ENCODE results near the gene GAPVD1. TPM values are rescaled to one million over a fixed set of nuclear protein-coding genes. Genes with fewer than 3 reads are reported as not detected.
A peak's percentile ranks its signal among the peaks of the same experiment; 100 is the strongest.
"Not testable (repeated sequence)": the region's sequence is repeated elsewhere in the genome, so short reads cannot be mapped to it uniquely, and the experiment has no call there.

GAPVD1 gene, protein sequence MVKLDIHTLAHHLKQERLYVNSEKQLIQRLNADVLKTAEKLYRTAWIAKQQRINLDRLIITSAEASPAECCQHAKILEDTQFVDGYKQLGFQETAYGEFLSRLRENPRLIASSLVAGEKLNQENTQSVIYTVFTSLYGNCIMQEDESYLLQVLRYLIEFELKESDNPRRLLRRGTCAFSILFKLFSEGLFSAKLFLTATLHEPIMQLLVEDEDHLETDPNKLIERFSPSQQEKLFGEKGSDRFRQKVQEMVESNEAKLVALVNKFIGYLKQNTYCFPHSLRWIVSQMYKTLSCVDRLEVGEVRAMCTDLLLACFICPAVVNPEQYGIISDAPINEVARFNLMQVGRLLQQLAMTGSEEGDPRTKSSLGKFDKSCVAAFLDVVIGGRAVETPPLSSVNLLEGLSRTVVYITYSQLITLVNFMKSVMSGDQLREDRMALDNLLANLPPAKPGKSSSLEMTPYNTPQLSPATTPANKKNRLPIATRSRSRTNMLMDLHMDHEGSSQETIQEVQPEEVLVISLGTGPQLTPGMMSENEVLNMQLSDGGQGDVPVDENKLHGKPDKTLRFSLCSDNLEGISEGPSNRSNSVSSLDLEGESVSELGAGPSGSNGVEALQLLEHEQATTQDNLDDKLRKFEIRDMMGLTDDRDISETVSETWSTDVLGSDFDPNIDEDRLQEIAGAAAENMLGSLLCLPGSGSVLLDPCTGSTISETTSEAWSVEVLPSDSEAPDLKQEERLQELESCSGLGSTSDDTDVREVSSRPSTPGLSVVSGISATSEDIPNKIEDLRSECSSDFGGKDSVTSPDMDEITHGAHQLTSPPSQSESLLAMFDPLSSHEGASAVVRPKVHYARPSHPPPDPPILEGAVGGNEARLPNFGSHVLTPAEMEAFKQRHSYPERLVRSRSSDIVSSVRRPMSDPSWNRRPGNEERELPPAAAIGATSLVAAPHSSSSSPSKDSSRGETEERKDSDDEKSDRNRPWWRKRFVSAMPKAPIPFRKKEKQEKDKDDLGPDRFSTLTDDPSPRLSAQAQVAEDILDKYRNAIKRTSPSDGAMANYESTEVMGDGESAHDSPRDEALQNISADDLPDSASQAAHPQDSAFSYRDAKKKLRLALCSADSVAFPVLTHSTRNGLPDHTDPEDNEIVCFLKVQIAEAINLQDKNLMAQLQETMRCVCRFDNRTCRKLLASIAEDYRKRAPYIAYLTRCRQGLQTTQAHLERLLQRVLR (N-terminal part only)
- 24.1 and 26.5 TPM in 2 replicates for polyA plus RNA-seq (2014; cell fraction: cytosol; rRNA removed)
- 15.0 and 37.0 TPM in 2 replicates for polyA plus RNA-seq (2014; cell fraction: nucleus; rRNA removed)

DNA sequence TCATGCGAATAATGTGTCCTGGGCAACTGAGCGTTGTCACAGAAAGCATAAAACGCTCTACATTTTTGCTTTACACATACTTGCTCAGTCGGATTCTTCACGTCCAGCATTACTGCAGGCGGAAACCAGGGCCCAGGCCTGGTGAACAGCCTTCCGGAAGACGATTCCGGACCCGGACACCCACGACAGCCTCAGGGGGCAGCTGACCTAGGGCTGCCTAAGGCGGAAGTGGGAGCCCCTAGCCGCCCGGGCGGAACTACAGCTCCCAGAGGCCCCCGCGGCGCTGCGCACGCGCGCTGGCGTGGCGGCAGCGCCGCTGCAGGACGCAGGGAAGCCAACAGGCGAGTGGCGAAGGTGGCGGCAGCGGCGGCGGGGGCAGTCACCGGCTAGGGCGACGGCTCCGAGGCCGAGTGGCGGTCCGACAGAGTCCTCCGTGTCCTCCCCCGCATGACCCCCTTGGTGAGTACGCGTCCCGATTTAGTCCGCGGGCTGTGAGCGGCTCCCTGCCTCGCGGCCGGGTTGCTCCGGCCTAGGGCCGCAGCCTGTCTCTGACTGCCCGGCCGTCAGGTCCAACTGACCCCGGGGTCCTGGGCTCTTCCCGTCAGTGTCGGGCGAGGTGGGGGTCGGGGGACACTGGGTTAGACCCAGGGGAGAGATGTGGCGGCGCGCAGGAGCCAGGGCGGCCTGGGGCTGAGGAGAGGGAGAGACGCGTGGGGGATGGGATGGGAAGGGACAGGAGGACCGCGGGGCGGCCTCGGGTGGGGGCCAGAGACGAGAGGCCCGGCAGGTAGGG lies at the start of gene GAPVD1:
Gene GAPVD1 (plus strand): TSS at position 326 of the 793 bp plus-strand sequence. CDS start 37,096 bp downstream, outside the sequence.
- peak; percentile 96 for DNase-seq (ENCODE audit: low spot score)

DNA sequence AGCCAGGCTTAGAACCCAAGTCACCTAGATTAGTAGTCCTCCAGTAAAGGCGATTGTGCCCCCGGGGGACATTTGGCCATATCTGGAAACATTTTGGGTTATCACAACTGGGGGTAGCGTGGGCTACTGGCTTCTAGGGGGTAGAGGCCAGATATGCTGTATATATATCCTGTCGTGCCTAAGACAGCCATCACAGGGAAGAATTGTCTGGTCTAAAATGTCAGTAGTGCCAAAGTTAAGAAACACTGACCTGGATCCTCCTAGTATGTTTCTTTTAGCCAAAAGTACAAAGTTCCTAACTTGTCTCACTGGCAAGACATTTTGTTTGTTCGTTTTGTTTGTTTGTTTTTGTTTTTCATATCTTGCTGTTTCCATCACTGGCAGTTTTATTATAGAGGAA lies 47.4 kb upstream of the GAPVD1 start:
- DNase-seq (ENCODE audit: low spot score) = no peak

DNA sequence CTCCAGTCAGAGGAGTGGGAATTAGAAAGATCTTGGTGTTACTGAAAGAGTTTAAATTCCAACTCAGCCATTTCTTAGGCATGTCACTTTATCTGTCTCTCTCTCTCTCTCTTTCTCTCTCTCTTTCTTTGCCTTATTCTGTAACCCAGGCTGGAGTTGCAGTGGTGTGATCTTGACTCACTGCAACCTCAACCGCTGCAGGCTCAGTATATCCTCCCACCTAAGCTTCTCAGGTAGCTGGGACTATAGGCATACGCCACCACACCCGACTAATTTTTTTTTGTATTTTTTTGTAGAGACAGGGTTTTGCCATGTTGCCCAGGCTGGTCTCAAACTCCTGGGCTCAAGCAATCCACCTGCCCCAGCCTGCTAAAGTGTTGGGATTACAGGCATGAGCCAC lies 43.0 kb upstream of the GAPVD1 start:
- no peak for DNase-seq (ENCODE audit: low spot score)

DNA sequence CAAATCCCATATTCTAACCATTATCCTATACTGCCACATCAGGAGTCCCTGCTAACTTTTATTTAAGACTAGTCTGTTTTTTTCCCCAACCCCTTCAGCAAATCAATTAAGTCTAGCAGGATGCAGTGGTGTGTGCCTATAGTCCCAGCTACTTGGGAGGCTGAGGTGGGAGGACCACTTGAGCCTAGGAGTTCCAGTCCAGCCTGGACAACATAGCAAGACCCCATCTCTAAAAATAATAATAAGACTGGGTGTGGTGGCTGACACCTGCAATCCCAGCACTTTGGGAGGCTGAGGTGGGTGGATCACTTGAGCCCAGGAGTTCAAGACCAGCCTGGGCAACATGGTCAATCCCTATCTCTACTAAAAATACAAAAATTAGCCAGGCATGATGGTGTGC lies 36.8 kb upstream of the GAPVD1 start:
- DNase-seq (ENCODE audit: low spot score) = not testable (repeated sequence)

DNA sequence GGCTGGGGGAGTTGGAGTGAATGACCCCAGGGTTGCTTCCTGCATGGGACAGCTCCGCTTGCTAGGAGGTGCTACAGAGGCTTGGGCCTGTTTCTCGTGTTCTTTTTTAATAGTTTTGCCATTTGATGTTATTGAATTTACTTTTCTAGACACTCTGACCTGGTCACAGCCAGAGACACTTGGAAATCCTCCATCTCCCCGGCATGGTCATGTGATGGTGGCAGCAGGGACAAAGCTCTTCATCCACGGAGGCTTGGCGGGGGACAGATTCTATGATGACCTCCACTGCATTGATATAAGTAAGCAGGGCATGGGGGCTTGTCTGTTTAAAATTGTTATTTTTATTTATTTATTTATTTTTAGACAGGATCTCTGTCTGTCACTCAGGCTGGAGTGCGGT lies 33.9 kb upstream of the GAPVD1 start:
- DNase-seq (ENCODE audit: low spot score) = no peak

DNA sequence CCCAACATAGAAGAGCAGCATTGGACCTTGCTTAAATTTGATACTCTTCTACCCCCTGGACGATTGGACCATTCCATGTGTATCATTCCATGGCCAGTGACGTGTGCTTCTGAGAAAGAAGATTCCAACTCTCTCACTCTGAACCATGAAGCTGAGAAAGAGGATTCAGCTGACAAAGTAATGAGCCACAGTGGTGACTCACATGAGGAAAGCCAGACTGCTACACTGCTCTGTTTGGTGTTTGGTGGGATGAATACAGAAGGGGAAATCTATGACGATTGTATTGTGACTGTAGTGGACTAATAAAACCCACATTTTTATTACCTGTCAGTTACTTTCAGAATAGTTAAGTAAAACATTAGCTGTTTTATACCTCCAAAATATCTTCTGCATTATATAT lies 27.9 kb upstream of the GAPVD1 start:
- no peak for DNase-seq (ENCODE audit: low spot score)

DNA sequence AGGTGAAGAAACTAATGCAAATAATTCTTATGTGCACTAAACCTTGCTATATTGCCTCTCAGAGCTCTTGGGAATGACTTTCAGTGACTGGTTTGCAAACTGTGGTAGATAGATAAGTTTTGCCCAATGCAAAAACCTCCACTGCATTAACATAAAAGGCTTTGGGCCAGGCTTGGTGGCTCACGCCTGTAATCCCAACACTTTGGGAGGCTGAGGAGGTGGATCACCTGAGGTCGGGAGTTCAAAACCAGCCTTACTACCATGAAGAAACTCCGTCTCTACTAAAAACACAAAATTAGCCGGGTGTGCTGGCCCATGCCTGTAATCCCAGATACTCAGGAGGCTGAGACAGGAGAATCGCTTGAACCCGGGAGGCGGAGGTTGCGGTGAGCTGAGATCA lies 27.5 kb upstream of the GAPVD1 start:
- DNase-seq (ENCODE audit: low spot score) = not testable (repeated sequence)

DNA sequence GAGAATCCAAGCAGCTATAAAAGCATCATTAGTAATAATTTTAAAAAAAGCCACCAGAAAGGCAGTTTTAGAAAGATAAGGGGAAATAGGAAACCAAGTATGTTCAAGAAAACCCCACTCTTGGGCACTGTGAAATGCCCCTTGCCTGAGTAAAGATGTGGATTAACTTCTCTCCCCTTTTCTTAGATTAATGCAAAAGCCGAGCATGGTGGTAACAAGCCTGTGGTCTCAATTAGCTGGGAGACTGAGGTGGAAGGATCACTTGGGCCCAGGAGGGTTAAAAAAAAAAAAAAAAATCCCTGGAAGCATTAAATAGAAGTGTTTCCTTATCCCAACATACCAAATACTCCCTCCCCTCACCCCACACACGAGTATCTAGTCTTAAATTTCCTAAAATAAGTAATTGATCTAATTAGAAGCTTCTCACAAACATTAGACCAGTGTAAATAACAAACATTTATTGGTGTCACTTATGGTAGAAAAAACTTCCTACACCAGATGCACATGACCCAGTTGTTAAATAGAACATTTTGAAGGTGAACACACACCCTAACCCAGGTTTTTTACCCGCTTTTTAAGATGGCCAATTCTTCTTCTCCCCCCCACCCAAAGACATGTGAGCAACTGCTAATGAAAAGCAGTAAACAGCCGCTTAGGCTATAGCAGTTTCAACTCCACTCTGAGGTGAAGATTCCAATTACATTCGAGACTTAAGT lies 25.7 kb upstream of the GAPVD1 start:
- no peak for DNase-seq (ENCODE audit: low spot score)

DNA sequence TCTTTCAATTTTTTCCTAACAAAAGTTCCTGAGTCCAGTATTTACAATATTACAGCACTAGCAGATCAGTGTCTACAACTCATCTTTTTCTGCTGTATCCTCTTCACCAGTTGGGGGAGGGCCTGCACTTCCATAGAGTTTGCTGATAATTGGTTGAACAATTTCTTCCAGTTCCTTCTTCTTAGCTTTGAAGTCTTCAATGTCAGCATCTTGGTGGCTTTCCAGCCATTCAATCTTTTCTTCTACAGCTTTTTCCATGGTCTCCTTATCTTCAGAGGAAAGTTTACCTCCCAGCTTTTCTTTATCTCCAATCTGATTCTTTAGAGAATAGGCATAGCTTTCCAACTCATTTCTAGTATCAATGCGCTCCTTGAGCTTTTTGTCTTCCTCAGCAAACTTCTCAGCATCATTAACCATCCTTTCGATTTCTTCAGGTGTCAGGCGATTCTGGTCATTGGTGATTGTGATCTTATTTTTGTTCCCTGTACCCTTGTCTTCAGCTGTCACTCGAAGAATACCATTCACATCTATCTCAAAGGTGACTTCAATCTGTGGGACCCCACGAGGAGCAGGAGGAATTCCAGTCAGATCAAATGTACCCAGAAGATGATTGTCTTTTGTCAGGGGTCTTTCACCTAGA lies 25.0 kb upstream of the GAPVD1 start:
- DNase-seq (ENCODE audit: low spot score) = not testable (repeated sequence)

DNA sequence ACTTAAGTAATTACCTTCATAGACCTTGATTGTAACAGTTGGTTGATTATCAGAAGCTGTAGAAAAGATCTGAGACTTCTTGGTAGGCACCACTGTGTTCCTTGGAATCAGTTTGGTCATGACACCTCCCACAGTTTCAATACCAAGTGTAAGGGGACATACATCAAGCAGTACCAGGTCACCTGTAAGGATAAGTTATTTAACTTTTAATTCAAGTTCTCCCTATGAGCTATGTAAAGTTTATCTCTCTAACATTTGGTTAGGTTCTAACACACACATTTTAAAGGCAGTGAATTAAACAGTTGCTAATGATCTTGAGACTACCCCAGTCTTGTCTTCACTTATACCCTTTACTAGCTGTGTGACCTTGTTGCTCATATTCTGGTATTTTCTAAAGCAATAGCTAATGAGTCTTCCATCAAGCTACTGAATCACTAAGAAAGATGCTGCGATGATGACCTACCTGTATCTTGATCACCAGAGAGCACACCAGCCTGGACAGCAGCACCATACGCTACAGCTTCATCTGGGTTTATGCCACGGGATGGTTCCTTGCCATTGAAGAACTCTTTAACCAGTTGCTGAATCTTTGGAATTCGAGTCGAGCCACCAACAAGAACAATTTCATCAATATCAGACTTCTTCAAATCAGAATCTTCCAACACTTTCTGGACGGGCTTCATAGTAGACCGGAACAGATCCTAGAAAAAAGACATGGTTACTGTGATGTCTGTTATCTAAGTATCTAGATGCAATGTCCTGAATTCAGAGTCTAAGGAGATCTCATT lies 23.3 kb upstream of the GAPVD1 start:
- DNase-seq (ENCODE audit: low spot score) = no peak

DNA sequence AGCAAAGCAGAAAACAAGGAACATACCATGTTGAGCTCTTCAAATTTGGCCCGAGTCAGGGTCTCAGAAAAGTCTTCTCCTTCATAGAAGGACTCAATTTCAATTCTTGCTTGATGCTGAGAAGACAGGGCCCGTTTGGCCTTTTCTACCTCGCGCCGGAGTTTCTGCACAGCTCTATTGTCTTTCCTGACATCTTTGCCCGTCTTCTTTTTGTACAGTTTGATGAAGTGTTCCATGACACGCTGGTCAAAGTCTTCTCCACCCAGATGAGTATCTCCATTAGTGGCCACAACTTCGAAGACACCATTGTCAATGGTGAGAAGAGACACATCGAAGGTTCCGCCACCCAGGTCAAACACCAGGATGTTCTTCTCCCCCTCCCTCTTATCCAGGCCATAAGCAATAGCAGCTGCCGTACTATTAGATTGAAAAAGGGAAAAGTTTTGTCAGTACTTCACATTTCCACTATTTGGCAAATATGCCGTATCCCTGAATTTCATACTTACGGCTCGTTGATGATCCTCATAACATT lies 22.6 kb upstream of the GAPVD1 start:
- DNase-seq (ENCODE audit: low spot score) = no peak

DNA sequence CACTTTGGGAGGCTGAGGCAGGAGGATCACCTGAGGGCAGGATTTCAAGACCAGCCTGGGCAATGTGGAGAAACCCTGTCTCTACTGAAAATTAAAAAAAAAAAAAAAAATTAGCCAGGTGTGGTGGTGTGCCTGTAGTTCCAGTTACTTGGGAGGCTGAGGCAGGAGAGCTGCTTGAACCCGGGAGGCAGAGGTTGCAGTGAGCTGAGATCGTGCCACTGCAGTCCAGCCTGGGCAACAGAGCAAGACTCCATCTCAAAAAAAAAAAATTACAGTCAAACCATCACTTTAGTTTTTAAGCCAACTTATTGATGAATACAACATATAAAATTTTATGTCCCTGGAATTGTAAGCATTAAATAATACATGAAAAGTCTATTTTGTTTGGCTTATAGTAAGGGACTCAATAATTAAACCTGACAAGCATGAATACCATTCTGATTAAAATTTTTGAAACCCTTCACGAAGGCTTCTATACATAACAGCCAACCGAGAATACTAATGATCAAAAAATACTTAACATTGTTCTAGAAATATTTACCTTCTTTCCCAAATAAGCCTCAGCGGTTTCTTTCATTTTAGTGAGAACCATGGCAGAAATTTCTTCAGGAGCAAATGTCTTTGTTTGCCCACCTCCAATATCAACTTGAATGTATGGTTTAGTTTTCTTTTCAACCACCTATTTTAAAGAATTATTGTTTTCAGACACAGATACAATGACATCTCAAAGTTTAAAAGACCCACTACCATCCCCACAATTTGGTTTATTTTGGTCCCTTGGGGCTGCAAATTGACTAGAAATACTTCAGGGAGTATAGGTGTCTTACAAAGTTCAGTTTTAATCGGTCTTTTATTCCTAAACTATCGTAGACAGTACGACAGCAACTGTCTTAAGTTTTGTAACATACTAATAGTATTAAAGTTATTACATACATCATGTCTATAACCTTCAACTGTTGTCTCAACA lies 21.7 kb upstream of the GAPVD1 start:
- no peak for DNase-seq (ENCODE audit: low spot score)

DNA sequence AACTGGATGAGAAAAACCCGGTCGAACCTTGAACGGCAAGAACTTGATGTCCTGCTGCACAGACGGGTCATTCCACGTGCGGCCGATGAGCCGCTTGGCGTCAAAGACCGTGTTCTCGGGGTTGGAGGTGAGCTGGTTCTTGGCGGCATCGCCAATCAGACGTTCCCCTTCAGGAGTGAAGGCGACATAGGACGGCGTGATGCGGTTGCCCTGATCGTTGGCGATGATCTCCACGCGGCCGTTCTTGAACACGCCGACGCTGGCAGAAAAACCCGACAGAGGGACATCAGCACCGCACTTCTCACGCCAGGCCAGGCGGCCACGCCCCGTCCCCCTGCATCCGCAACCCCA lies 21.0 kb upstream of the GAPVD1 start:
- peak; percentile 31 for DNase-seq (ENCODE audit: low spot score)

DNA sequence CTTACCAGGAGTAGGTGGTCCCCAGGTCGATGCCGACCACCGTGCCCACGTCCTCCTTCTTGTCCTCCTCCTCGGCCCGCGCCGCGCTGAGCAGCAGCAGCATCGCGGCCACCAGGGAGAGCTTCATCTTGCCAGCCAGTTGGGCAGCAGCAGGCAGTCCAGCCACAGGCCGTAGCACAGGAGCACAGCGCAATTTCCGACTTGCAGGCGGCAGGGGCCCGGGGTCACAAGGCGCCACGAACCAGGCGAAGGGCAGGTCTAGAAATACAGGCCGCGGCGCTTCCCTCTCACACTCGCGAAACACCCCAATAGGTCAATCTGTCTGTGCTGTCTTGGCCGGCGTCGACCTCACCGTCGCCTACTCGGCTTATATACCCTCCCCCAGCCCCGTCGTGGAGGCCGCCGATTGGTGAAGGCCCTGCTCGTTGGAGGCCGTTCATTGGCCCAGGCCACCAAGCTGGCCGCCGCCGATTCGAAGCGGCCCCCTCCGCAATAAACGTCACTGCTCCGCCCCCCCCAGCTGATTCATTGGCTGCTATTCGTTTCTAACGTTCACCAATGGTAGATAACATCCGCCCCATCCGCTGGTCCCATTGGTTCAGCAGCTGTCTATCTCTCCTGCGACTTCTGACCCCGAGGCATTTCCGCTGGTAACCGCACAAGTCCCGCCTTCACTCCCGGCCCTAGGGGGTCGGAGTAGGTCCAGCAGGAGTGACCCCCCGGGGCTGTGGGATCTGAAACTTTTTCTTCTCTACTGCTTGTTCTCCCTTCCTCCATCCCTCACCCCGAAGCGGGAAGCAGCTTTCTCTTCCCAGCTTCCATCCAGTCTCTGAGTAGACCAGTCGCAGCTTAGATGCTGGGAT lies 20.4 kb upstream of the GAPVD1 start, which contains the start of gene HSPA5:
Gene HSPA5 (minus strand): TSS at position 344 of the 863 bp plus-strand sequence. CDS start 217 bp downstream, at position 127.
- DNase-seq (ENCODE audit: low spot score) = peak; percentile 99

DNA sequence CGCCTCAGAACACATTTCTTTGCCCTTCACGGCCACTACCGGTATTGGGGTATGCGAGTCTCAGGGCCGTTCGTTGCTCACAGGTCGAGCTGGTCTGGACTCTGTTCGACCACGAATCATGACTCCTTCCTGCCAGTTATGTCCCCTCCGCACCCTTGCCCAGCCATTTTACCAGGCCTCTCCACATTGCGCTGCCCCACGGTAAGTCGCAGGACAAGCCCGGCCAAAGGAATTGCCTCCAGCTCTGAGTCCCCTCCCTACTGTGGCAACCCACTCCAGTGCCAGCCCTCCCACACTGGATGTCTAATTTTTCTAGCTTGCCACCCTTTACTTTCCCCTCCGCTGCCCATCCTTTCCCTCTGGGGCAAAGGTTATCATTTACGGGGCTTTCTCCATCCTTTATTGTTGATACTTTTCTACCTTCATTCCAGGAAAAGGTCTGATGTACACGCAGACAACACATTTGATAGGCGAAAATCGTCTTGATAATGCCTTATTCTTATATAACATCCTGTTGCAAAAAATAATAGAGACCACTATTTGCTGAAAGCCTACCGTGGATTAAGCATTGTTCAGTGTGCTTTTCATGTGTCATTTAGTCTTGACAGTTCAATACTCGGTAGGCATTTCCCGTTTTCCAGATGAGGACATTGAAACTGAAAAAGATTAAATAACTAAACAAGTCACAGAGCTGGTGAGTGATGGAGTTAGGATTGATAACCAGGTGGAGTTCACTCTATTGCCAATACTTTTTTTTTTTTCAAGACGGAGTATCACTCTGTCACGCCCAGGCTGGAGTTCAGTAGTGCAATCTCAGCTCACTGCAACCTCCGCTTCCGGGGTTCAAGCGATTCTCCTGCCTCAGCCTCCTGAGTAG lies 19.5 kb upstream of the GAPVD1 start:
- DNase-seq (ENCODE audit: low spot score) = no peak
